Activated gamma-delta T cell treated with anti-CD3 and anti-CD28 coated beads, Interleukin-2, amount 50 U/mL, for 16 hours (primary cell): Measurements from ENCODE around the gene MYBL2.
"Not testable (repeated sequence)": the region's sequence is repeated elsewhere in the genome, so short reads cannot be mapped to it uniquely, and the experiment has no call there.

Experiments used
- DNase-seq: peaks from one replicate; pipeline ENCODE4 v3.0.0-alpha.2; 2020; ENCODE audit warnings: low read depth

The MYBL2 gene

DNA sequence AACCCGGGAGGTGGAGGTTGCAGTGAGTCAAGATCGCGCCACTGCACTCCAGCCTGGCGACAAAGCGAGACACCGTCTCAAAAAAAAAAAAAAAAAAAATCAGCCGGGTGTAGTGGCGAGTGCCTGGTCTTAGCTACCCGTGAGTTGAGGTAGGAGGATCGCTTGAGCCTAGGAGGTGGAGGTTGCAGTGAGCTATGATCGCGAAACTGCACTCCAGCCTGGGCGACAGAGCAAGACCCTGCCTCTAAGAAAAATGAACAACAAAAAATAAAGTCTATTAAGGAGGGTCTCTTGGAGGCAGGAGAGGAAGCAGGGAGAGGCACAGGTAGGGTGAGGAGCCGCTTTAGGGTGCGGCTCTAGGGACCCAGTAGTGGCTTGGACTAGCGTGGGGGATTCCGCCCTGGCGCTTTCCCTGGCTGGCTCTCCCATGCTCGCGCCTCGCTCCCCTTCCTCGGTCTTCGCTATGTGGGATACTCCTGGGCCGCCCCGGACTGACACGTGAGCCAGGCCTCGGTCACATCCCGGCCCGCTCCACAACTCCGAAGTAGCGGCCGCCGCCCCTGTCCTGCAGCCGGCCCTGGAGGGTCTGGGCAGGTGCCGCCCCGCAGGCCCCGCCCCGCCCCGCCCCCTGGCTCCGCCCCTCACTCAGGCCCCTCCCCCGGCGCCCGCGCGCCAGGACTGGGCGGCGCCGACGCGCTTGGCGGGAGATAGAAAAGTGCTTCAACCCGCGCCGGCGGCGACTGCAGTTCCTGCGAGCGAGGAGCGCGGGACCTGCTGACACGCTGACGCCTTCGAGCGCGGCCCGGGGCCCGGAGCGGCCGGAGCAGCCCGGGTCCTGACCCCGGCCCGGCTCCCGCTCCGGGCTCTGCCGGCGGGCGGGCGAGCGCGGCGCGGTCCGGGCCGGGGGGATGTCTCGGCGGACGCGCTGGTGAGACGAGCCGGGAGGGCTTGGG is at the start of gene MYBL2:
MYBL2 (plus strand) TSS at position 739 of the 953 bp plus-strand sequence; CDS start at position 909, 170 bp downstream.
- peak; percentile 48 for DNase-seq

DNA sequence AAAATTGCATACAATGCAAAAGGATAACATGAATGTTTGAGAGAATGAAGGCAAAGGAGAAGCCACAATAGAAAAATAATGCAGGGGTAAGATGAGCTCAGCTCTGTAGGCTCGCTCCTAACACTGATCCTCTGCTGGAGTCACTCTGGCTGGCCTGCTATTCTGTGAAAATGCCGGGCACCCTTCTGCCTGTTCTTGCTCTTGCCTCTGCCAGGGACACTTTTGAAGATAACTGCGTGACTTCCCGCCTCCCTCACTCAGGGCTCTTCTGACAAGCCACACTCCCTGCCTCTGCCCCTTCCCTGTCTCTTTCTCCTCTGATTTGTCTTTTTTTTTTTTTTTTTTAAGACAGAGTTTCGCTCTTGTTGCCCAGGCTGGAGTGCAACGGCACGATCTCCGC is 35.3 kb upstream of the MYBL2 start:
- DNase-seq: no peak

- no peak for DNase-seq
These were observed 30.5 kb upstream of the MYBL2 start for GRCh38 chr20:43636429-43636828.

DNA sequence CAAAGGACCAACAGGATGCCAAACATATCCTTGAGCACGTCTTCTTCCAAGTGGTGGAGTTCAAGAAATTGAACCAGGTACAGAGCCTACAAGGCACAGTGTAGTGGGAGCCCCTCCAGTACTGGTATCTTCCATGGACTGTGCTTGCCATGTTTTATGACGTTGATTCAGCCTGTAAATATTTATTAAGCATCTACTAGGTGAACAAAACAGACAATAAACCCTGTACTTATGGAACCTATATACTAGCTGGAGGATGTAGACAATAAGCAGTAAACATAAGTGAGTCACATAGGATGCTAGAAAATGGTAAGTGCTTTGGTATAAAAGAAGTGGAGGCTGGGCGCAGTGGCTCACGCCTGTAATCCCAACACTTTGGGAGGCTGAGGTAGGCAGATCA is 24.4 kb upstream of the MYBL2 start:
- no peak for DNase-seq

- DNase-seq: no peak
These were observed 15.9 kb upstream of the MYBL2 start for GRCh38 chr20:43650997-43651525.

DNA sequence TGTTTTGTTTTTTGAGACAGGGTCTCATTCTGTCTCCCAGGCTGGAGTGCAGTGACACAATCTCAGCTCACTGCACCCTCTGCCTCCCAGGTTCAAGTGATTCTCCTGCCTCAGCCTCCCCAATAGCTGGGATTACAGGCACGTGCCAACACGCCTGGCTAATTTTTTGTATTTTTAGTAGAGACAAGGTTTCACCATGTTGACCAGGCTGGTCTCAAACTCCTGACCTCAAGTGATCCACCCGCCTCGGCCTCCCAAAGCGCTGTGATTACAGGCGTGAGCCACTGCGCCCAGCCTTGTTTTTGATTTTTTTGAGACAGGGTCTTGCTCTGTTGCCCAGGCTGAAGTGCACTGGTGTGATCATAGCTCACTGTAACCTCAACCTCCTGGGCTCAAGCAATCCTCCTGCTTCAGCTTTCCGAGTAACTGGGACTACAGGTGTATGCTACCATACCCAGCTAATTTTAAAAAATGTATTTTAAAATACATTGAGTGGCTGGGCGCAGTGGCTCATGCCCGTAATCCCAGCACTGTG is 15.2 kb upstream of the MYBL2 start:
- DNase-seq: not testable (repeated sequence)

DNA sequence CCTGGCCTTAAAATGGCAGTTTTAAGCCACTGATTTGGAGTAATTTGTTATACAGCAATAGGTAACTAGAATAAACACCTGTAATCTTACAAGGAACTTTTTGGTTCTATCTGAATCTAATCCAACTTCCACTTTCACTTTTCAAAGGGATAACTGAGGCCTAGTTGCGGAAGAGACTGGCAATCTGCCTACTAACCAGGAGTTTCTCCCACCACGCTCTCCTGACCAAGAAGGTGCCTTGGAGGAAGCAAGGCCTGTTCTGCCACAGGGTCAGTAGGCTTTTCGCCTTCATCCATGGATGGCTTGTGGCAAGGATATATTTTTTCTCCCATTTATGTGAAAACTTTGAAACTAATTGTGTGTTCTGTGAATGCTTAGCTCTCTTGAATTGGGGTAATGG is 12.9 kb upstream of the MYBL2 start:
- no peak for DNase-seq

- not testable (repeated sequence) for DNase-seq
These were observed 11.7 kb upstream of the MYBL2 start for GRCh38 chr20:43655176-43655575.

GRCh38 chr20:43655937-43656336 is 11.0 kb upstream of the MYBL2 start:
- DNase-seq: no peak

- no peak for DNase-seq
These were observed 8.7 kb upstream of the MYBL2 start for GRCh38 chr20:43658069-43658722.

DNA sequence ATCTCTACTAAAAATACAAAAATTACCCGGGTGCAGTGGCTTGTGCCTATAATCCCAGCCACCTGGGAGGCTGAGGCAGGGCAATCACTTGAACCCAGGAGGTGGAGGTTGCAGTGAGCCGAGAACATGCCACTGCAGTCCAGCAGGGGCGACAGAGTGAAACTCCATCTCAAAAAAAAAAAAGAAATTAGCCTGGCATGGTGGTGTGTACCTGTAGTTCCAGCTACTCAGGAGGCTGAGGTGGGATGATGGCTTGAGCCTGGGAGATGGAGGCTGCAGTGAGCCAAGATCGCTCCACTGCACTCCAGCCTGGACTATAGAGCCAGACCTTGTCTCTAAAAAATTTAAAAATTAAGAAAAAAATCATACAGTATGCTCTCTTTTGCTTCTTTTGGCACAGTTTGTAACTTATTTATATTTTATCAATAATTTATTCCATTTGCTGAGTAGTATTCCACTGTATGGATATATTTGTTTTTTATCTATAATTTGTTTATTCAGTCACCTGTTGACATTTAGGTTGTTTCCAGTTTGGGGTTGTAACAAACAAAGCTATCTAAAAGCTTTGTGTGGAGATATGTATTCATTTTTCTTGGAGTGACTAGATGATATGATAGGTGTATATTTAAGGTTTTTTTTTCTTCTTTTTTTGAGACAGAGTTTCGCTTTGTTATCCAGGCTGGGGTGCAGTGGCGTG is 8.0 kb upstream of the MYBL2 start:
- DNase-seq: no peak

GRCh38 chr20:43662943-43663655 is 3.8 kb upstream of the MYBL2 start:
- no peak for DNase-seq

- no peak for DNase-seq
These were observed 1.3 kb upstream of the MYBL2 start for GRCh38 chr20:43665466-43666176.

DNA sequence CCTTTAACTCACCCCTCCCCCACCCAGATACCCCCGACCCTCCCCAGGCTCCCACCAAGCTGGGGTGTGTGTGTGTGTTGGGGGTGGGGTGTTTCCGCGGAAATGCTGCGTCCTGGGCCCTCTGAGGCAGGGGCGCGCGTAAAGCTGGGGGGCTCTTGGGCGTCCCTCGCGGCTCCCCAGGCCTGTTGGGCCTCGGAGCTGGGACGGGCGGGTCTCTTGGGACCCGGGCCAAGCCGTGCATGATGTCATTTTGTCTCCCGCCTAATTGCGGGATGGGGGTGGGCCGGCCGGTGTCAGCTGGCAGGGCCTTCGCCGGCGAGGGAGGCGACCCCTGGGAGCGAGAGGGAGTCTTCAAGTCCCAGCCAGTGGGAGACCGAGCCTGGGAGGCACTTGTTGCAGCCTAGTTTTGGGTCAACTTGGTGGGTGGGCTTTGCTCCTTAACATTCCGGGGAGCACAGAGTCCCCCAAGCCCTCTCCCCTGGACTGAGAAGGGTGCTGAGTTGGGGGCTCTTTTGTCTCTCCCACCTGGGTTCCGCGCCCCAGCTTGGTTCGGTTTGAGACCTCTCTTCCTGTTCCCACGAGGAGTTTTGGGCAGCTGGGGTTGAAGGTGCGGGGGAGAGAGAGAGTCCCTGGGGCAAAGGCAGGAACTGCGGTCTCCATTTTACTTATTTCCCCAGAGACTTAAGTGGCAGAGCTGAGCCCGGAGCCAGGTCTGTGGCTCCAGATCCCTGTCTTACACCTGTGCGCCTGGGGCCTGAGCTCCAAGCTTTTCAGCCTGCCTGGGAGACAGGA is 623 bp downstream of the MYBL2 start:
- no peak for DNase-seq

GRCh38 chr20:43669332-43669731 is 2.4 kb downstream of the MYBL2 start:
- no peak for DNase-seq

DNA sequence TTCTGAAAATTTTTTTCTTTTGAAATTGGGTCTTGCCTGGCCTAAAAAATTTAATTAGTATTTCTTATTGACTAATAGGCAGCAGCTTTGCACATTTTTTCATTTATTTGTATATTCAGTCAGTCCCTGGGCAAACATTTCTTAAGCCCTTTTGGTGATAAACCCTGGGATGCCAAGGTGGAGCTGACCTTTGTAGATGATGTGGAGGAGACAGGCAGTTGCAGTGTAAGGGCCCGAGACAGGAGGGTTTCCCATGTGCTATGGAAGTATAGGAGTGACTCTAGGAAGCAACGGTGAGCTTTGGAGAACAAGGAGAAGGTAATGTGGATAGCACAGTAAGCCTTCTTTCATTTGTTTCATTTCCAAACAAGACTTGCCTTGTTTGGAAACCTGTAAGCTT is 3.5 kb downstream of the MYBL2 start:
- DNase-seq: no peak

DNA sequence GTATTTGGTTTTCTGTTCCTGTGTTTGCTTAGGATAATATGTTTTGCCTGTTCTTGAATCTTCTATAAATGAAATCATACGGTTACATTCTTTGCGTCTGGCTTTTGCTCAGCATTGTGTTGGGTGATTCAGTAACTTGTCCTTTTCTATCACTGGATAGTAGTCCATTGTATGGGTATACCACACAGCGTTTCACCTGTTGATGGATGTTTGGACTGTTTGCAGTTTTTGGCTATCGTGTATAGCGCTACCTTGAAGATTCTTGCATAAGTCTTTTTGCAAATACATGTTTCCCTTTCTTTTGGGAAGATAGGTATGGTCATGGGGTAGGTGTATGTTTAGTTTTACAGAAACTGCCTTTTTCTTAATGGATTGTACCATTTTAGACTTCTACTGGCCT is 9.5 kb downstream of the MYBL2 start:
- no peak for DNase-seq

- DNase-seq: no peak
These were observed 14.1 kb downstream of the MYBL2 start for GRCh38 chr20:43680981-43681380.

DNA sequence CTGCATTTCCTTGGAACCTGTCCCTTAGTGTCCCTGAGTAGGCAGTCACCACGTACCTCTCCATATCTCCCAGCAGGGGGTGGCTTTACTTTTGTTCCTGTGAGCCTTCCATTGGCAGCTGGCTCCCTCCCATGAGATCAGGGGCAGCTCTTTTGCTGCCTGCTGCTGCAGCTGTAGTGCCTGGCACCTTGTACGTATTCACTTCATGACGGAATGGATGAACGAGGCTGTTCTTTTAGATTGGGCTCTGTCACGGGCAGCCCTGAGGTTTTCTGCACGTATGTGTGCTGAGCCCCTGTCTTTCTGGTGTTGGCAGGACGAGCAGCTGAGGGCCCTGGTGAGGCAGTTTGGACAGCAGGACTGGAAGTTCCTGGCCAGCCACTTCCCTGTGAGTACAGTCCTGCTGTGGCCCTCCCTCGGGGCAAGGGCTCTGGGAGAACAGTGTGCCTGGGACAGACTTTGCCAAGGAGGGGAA is 14.6 kb downstream of the MYBL2 start:
- no peak for DNase-seq

DNA sequence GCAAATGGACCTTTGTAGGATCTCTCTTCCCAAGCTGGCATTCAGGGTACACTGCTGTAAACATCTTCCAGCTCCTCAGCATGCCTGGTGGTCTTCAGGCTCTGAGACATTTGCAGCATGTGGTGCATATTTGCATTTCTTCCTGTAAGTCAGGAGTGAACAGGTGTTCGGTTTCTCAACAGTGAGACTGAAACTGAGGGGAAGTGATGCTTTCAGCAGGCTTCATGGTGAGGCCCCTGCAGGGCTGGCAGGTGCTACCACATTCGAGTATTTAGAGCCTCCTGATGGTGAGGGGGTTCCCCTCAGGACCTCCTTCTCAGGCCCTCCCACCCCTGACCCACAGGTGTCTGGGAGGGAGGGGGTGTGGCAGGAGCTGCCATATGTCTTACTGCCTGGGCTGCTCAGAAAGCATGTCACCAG is 15.1 kb downstream of the MYBL2 start:
- no peak for DNase-seq
